ENCODE data around the gene PIK3CB.

The PIK3CB gene

DNA sequence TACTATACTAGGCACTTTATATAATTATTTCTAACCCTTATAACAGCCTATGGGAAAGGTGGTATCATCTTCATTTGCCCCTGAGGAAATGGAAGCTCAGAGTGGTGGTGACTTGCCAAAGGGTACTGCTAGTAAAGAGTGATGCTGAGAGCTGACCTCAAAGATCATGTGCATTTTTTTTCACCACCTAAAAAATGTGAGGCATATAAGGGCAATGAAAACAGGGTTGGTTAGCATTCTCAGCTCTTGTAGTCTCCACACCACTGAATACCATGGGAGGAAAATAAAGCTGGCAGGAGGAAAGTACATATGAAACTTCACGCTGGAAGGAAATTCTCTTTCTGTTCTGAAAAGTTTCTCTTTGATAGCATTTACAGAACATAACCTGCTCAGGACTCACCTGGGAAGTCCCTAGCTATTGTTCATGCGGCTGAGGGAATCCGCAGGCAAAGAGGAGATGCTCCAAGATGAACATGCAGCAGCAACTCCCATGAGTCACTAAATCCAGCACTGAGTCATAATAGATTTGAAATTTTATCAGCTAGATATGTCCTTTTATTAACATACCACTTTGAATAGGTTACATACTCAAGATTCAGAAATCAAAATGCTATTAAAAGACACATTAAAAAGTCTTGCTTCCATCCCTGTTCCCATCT, 208.9 kb downstream of the PIK3CB start:
- TF ChIP-seq EP300 (IDR thresholded peaks at IDR 0.05; ENCODE audit: borderline replicate concordance) (no peak), EGR1 (IDR thresholded peaks at IDR 0.05) (no peak), TEAD4 (IDR thresholded peaks at IDR 0.05) (no peak), CREB1 (IDR thresholded peaks at IDR 0.05; ENCODE audit: low read depth) (no peak)
- TF ChIP-seq, protein P1, sequence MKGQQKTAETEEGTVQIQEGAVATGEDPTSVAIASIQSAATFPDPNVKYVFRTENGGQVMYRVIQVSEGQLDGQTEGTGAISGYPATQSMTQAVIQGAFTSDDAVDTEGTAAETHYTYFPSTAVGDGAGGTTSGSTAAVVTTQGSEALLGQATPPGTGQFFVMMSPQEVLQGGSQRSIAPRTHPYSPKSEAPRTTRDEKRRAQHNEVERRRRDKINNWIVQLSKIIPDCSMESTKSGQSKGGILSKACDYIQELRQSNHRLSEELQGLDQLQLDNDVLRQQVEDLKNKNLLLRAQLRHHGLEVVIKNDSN (IDR thresholded peaks at IDR 0.05): no peak

DNA sequence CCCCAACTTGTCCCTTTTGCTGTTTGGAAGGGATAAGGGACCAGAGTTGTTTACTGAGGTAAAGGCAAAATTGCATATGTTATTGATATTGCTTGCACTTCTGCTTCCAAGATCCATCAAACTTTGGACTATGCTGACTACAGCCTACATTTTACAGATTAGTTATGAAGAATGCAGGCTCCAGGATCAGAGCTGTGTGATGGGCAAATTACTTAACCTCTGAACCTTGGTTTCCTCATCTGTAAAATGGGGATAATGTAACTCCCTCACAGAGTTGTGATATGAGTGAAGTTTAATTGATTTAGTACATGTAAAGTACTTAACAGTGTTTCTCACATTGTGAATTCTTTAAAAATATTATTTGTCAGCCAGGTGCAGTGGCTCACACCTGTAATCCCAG, 210.2 kb downstream of the PIK3CB start:
- TF ChIP-seq EP300 (IDR thresholded peaks at IDR 0.05; ENCODE audit: borderline replicate concordance): no peak
- no peak for TF ChIP-seq ZBTB7A (IDR thresholded peaks at IDR 0.05; ENCODE audit: low read depth)
- no peak for TF ChIP-seq EGR1 (IDR thresholded peaks at IDR 0.05)
- TF ChIP-seq, protein P2, sequence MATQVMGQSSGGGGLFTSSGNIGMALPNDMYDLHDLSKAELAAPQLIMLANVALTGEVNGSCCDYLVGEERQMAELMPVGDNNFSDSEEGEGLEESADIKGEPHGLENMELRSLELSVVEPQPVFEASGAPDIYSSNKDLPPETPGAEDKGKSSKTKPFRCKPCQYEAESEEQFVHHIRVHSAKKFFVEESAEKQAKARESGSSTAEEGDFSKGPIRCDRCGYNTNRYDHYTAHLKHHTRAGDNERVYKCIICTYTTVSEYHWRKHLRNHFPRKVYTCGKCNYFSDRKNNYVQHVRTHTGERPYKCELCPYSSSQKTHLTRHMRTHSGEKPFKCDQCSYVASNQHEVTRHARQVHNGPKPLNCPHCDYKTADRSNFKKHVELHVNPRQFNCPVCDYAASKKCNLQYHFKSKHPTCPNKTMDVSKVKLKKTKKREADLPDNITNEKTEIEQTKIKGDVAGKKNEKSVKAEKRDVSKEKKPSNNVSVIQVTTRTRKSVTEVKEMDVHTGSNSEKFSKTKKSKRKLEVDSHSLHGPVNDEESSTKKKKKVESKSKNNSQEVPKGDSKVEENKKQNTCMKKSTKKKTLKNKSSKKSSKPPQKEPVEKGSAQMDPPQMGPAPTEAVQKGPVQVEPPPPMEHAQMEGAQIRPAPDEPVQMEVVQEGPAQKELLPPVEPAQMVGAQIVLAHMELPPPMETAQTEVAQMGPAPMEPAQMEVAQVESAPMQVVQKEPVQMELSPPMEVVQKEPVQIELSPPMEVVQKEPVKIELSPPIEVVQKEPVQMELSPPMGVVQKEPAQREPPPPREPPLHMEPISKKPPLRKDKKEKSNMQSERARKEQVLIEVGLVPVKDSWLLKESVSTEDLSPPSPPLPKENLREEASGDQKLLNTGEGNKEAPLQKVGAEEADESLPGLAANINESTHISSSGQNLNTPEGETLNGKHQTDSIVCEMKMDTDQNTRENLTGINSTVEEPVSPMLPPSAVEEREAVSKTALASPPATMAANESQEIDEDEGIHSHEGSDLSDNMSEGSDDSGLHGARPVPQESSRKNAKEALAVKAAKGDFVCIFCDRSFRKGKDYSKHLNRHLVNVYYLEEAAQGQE (IDR thresholded peaks at IDR 0.05; ENCODE audit: low read depth): no peak
- TF ChIP-seq NFIC (IDR thresholded peaks at IDR 0.05): no peak
- TF ChIP-seq TEAD4 (IDR thresholded peaks at IDR 0.05): no peak
- no peak for TF ChIP-seq CEBPB (IDR thresholded peaks at IDR 0.05)
- TF ChIP-seq CREB1 (IDR thresholded peaks at IDR 0.05; ENCODE audit: low read depth): no peak
- TF ChIP-seq YY1 (IDR thresholded peaks at IDR 0.05; ENCODE audit: low read depth): no peak
- no peak for TF ChIP-seq TCF12 (IDR thresholded peaks at IDR 0.05; ENCODE audit: low read depth)
- no peak for TF ChIP-seq RAD21 (IDR thresholded peaks at IDR 0.05; ENCODE audit: low read depth)
- TF ChIP-seq, protein P1 (IDR thresholded peaks at IDR 0.05): no peak
- TF ChIP-seq TAF1 (IDR thresholded peaks at IDR 0.05; ENCODE audit: low read depth): no peak
- TF ChIP-seq, protein P3, sequence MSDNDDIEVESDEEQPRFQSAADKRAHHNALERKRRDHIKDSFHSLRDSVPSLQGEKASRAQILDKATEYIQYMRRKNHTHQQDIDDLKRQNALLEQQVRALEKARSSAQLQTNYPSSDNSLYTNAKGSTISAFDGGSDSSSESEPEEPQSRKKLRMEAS (IDR thresholded peaks at IDR 0.05): no peak
- TF ChIP-seq FOXM1 (IDR thresholded peaks at IDR 0.05; ENCODE audit: borderline replicate concordance, low read depth): no peak

DNA sequence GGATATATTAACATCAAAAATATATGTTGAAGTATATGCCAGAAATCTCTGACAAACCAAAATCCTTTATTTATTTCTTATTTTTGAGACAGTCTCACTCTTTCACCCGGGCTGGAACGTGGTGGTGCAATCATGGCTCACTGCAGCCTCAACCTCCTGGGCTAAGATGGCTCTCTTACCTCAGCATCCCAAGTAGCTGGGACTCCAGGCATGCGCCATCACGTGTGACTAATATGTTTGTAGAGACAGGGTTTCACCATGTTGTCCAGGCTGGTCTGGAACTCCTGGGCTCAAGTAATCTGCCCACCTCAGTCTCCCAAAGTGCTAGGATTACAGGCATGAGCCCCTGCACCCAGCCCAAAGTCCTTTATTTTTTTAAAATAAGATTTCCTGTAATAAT, 214.3 kb downstream of the PIK3CB start:
- TF ChIP-seq TCF12 (IDR thresholded peaks at IDR 0.05; ENCODE audit: low read depth) (no peak), RAD21 (IDR thresholded peaks at IDR 0.05; ENCODE audit: low read depth) (no peak), EGR1 (IDR thresholded peaks at IDR 0.05) (no peak), CEBPB (IDR thresholded peaks at IDR 0.05) (no peak), TEAD4 (IDR thresholded peaks at IDR 0.05) (no peak), FOXM1 (IDR thresholded peaks at IDR 0.05; ENCODE audit: borderline replicate concordance, low read depth) (no peak), TAF1 (IDR thresholded peaks at IDR 0.05; ENCODE audit: low read depth) (no peak), ZBTB7A (IDR thresholded peaks at IDR 0.05; ENCODE audit: low read depth) (no peak), YY1 (IDR thresholded peaks at IDR 0.05; ENCODE audit: low read depth) (no peak), NFIC (IDR thresholded peaks at IDR 0.05) (no peak), CREB1 (IDR thresholded peaks at IDR 0.05; ENCODE audit: low read depth) (no peak), EP300 (IDR thresholded peaks at IDR 0.05; ENCODE audit: borderline replicate concordance) (no peak)
- TF ChIP-seq, protein P1 (IDR thresholded peaks at IDR 0.05): no peak
- TF ChIP-seq, protein P3 (IDR thresholded peaks at IDR 0.05): no peak
- TF ChIP-seq, protein P2 (IDR thresholded peaks at IDR 0.05; ENCODE audit: low read depth): no peak

DNA sequence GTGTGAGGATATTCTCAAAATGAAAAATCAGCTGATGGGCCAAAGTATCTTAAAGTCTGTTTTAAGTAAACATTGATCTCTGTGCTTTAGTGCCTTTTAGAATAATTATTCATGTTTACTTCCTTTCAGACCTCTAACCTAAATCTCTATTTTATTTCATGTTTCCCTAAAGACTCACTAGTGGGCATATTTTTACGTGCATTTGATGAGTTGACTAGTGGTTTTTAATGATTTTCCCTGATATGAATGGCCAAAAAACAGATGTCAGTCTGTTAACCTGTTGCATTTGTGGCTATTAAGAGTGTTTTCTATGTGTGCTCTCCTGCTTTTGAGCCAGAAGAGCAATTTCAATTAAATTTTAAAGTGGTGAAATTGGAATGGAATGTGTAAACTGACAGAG, 219.3 kb downstream of the PIK3CB start:
- TF ChIP-seq EP300 (IDR thresholded peaks at IDR 0.05; ENCODE audit: borderline replicate concordance) (no peak), TAF1 (IDR thresholded peaks at IDR 0.05; ENCODE audit: low read depth) (no peak)
- TF ChIP-seq, protein P2 (IDR thresholded peaks at IDR 0.05; ENCODE audit: low read depth): no peak
- TF ChIP-seq, protein P1 (IDR thresholded peaks at IDR 0.05): no peak

All from Ishikawa (cell line).